HG03139 (cell line): Measurements from ENCODE around the gene TNNI3.
A peak's percentile ranks its signal among the peaks of the same experiment; 100 is the strongest.
"Not testable (repeated sequence)": the region's sequence is repeated elsewhere in the genome, so short reads cannot be mapped to it uniquely, and the experiment has no call there.

ENCODE experiments used
- ATAC-seq: cut with Tn5 transposase; IDR thresholded peaks from one replicate; pipeline ENCODE4 v1.9.1; 2021; ENCODE audit not compliant: unreplicated experiment

The TNNI3 gene

DNA sequence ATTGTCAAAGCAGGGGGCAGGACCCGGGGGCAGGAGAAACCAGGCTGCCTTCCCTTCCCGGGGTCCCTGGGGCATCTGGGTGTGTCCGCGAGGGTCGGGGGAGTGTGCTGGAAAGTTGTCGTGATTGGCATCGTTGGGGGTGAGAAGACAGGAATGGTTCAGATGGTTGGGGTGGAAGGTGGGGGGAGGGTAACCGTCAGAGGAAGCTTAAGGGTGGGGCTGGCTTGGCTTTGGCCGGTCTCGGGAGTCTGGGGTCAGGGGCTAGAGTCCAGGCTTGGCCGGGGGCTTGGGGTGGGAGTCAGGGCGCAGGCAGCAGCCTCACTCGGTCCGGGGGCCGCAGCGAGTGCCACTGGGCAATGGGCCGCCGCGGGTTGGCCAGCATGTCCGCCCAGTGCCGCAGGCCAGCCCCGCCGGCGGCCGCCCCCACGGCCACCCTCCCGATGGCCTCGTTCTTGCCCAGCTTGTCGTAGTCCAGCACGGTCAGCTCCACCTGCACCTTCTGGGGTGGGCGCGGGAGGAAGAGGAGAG is 15.7 kb upstream of the TNNI3 start:
- no peak for ATAC-seq

DNA sequence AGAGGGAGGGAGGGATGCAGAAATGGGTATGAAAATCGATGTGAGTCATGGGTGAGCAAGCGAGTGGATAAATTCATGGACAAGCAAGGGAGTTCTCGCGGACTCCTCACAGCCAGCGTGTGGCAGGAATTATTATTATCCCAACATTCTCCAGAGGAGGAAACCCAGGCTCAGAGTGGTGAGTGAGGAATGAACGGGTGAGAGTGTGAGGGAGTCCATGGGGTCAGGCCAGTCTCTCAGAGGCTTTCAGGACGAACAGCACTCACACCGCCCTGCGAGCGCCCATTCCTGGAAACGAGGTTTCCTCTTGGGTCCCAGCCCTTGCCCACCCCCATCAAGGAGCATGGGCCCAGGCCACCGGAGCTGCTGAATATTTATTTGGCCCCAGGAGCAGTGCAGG is 15.2 kb upstream of the TNNI3 start:
- no peak for ATAC-seq

DNA sequence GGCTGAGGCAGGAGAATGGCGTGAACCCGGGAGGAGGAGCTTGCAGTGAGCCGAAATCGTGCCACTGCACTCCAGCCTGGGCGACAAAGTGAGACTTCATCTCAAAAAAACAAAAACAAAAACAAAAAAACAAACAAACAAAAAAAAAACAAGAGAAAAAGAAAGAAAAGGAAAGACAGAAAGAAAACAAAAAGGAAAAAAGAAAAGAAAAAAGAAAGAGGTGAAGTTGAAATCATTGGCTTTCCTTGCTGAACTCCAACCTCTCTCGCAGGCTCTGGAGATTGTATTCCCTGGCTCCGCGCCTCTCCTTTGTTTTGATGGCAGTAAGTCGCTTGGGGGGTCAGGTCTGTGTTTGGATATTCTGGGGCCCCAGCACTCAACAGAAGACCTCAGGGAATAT is 14.8 kb upstream of the TNNI3 start:
- not testable (repeated sequence) for ATAC-seq

DNA sequence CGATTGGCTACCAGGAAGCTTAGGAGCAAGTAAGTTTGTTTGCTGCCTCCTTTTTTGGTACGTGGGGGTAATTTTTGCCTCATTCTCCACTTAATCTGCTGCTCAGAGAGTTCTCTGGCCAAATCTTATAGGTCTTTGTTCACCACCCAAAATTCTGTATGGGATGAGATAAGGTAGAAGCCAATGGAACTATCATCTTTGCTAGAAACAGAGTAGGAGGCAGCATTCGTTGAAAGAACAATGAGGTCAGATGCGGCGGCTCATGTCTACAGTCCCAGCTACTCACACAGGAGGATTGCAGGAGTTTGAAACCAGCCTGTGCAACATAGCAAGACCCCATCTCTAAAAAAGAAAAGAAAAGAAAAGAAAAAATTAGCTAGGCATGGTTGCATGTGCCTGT is 13.9 kb upstream of the TNNI3 start:
- ATAC-seq = no peak

DNA sequence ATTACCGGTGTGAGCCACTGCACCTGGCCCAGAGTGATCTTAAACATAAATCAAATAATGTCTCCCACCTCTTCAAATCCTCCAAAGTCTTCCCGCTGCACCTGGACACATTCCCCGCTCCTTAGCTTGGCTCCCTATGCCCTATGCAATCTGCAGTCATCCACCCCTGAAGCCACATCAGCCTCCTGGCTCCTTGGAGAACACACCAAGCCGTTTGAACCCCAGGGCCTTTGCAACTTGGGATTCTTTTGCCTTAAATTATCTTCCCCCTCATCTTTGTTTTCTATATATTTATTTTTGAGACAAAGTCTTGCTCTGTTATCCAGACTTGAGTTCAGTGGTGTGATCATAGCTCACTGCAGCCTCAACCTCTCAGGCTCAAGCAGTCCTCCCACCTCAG is 11.6 kb upstream of the TNNI3 start:
- ATAC-seq = no peak

DNA sequence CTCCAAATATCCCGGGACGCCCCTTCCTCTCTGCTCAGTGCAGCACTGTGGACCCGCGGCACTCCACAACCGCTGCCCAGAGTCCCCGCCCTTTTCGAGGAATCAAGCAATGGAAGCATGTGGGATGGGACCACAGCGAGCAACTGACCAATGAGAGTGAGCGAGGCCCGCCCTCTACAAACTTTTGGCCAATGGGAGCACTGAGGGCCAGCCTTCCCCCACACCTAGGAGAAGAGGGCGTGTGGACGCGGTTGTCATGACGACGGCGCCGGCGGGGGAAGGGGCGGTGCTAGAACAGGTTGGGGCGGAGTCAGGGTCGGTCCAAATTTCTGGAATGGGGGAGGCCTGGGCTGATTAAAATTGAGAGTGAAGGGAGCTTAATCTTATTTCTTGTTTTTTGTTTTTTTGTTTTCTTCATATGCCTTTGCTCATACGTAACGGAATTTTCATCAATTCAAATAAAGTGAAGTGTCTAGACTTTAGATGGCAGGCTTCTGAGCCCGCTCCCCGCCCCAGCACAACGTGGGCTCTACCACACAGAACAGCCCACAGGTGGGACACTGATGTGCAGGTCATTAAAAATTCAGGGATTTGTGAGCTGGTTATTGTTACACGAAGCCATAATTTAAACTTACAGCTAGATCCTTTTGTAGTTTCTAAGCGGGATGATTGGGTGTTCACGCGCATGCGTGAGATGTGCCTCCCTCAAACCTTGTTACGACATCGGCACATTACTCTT is 9.2 kb upstream of the TNNI3 start, which contains the start of gene DNAAF3:
DNAAF3 (minus strand) TSS at position 84 of the 739 bp plus-strand sequence. CDS start 200 bp downstream, outside the sequence.
- ATAC-seq = no peak

DNA sequence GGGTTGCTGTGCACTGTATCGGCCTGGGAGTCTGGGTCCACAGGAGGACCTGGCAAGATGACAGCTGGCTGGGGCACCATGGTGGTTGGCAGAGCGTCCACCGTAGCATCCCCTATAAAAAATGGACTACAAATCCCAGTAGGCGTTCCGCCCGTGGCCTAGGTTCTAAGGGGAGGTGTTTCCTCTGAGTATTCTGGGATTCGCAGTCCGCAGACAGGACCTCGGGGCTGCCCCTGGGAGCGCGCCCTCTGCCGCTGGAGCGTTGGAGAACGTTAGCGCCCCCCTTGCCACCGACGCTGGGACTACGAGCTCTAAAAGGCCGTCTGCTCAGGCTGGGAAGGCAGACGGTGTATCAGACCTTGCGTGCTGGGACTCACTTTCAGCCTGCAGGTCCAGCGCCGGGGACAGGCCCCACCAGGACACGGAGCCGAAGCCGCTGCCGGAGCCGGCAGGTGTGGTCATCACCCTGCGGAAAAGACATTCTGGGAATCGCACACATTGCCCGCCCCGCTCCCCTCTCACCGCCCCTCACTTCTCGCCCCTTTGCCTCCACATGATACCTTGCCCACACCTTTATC is 8.5 kb upstream of the TNNI3 start:
- ATAC-seq = no peak

DNA sequence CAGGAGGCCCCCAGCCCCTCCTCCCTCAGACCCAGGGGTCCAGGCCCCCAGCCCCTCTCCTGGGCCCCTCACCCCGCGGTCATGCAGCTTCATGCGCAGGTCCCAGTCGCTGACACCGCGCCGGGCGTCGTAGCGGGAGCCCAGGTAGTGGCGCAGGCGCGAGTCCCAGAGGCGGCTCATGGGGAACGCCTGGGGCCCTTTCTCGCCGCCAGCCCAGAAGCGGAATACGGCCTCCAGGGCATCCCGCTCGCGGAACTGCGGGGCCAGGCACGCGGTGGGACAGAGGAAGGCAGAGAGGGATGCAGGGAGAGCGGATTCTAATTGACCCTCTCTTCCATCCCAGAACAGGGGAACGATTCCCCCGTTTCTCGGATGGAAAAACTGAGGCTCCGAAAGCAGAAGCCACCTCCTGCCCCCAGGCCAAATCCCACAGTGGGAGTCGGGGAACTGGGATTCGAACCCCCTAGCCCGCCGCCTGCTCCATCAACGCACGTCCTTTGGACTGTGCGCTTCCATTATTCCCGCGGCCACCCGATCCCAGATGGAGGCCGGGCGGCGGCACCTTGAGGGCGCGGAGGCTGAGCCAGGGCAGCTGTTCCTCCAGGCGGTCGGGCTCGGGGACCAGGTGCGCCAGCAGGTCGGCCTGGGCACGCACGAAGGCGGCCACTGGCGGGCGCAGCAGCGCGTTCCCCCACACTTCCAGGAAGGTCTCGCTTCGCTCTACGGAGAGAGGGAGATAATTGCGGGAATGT is 4.2 kb upstream of the TNNI3 start:
- ATAC-seq = no peak

DNA sequence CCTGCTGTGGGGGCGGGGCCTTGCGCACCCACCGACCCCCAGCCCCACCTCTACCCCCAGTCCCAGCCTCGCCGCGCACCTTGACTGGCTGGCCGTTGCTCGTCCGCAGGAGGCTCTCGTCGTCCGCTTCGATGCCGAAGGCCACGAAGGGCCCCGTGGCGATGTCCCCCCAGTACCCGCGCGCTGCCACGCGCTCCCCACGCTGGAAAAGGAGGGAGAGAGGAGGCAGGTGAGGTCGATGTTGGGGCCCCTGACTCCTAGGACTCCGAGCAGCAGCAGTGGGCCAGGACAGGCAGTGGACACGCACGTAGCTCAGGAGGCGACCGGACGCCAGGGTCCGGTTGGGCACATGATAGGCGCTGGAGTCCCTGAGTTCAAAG is 3.4 kb upstream of the TNNI3 start:
- ATAC-seq = no peak

DNA sequence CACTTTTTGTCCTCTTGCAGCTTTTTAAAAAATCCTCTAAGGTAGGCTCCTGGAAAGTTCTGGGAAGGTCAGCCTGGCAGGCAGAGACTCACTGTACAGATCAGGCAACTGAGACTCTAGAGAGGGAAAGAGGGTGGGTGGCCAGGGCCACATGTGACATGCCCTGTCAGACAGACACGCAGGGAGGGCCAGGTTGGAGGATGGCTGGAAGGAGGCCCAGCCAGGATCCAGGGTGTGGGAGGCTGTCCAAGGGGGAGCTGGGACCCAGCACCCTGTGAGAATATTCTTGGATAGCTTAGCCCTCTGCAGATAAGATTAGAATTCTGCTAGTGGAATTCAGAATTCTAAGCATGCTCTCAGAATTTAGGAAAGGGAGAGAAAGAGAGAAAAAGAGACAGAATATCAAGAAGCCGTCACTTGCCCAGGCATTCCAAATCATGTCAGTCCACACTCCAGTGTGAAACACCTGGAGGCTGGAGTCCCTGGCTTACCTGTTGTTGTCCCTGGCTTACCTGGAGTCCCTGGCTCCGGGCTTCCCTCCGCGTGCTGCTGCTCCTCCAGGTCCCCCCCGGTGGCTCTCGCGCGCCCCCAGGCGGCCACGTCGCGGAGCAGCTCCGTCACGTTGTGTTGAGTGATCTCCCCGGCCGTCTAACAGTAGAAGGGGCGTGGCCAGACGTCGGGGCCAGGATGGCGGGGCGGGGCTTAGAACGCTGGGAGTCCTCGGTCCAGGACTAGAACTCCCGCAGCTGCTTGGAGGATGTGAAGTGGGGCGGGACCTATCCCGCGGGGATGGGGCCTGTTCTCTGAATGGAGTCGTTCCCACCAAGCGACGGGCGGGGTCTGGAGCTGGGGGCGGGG is 2.8 kb upstream of the TNNI3 start:
- ATAC-seq = peak; percentile 58

DNA sequence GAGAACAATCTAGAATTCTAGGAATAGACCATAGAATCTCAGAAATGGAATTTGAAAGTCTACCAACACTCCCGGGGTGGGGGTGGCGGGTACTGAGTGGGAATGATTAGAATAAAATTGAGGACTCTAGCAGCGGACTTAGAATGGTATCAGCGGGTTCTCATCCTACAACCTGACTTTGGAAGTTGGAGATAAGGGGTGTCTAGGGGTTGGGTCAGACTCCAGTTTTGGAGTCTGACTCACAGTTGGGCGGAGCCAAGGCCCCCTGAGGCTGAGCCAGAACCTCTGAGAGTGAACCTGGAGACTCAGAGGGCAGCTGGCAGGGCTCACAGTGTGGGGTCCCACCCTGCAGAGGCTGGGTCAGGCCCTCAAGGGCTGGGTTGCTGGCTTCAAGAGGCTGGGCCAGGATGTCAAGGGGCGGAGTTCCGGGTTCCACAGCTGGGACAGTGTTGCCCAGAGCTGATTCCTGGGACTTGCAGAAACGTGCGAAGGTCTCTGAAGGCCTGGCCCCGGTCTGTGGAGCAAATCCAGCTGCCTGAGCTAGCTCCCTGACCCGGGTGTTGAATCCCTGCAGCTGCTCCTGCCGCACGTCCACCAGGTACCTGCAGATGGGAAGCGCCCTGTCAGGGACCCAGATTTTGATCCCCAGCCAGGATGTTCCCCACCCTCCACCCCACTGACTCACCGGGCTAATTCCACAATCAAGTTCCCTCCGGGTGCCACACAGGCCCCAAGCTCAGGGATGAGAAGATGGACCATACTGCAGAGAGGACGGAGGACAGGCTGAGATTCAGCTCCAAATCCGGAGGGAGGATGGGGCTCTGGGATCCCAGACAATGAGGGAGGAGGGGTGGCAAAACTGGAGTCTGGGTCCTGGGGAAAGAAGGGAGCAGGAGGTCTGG is 1.6 kb upstream of the TNNI3 start:
- no peak for ATAC-seq

DNA sequence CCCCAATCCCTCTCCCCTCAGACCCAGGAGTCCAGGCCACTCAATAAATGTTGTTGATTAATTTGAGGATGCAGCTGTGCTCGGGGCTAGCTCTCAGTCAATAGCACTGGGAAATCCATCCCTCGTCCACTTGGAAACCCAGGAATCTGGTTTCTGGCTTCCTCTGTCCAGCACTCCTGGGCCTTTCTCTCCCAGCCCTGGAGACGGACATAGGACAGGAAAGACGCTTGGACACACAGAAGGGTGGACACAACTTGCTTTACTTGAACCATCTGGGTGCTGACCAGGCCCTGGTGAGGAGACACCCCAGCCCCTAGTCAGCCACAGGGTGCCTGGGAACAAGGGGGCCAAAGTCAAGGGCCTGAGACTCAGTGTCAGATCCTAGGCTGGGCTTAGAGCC is 891 bp upstream of the TNNI3 start:
- no peak for ATAC-seq

DNA sequence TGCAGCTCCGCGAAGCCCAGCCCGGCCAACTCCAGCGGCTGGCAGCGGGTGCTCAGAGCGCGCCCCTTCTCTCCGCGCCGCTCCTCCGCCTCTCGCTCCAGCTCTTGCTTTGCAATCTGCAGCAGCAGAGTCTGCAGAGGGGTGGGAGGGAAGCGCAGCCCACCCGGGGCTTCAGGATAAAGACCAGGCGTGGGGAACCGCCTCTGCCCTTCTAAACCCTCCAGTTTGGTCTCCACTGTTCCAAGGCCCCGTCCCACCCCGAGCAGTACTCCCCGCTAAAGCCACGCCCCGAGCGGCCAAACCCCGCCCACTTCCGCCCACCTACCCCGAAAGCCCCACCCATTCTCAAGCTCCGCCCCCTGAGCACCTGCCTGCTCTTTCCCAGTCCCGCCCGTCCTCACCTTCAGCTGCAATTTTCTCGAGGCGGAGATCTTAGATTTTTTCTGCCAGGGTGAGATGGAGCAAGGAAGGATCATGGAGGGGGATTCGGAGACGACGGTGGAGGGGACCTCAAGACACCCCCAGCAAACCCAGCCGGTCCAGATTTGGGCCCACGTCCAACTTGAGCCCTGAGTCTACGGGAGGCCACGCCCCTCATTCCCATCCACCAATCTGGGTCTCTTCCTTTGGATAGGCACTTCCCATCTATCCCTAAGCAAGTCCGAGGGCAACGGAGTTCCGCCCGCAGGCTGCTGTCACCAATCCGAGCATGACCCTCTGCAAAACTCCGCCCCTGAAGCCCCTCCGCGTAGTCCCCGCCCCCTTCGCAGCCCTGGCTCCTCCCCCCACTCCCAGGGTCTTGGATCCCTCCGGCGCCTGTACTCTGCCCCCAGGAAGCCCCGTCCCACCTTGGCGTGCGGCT is 1.1 kb downstream of the TNNI3 start:
- ATAC-seq = no peak

DNA sequence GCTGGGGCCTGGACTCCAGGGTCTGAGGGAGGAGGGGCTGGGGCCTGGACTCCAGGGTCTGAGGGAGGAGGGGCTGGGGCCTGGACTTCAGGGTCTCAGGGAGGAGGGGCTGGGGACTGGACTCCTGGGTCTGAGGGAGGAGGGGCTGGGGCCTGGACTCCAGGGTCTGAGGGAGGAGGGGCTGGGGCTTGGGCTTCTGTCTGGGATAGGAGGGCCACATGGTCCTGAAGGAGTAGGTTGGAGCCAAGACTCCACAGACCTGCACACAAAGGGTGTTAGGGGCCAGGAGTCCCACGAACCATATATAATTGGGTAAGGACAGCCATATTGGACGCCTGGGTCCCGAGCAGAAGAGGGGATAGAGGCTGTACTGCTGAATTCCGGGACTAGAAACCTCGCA is 1.7 kb downstream of the TNNI3 start:
- ATAC-seq = not testable (repeated sequence)

DNA sequence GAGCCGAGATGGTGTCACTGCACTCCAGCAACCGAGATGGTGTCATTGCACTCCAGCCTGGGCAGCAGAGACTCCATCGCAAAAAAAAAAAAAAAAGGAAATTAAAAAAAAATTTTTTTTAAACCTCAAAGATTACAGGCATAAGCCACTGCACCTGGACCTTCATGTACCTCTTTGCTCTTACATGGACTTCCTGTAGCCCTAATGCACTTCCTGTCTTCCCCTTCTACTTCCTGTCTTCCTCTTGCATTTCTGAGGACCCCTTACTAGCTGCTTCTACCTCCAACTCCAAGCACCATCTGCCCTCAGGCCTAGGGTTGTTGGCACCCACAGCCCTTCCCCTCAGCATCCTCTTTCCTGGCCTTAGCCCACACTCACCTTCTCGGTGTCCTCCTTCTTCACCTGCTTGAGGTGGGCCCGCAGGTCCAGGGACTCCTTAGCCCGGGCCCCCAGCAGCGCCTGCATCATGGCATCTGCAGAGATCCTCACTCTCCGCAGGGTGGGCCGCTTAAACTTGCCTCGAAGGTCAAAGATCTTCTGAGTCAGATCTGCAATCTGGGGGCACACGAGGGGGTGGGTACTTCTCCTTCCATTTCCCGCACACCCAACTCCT is 3.8 kb downstream of the TNNI3 start:
- no peak for ATAC-seq

DNA sequence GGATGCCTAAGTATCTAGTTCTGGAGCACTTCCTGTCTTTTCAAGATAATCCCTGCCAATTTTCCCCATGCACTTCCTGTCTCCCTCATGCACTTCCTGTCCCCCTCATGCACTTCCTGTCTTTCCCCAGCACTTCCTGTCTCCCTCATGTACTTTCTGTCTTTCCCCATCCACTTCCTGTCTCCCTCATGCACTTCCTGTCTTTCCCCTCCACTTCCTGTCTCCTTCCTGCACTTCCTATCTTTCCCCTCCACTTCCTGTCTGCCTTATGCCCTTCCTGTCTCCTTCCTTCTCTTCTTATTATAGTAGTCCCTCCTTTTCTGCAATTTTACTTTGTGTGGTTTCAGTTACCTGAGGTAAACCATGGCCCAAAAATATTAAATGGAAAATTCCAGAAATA is 5.5 kb downstream of the TNNI3 start:
- no peak for ATAC-seq

DNA sequence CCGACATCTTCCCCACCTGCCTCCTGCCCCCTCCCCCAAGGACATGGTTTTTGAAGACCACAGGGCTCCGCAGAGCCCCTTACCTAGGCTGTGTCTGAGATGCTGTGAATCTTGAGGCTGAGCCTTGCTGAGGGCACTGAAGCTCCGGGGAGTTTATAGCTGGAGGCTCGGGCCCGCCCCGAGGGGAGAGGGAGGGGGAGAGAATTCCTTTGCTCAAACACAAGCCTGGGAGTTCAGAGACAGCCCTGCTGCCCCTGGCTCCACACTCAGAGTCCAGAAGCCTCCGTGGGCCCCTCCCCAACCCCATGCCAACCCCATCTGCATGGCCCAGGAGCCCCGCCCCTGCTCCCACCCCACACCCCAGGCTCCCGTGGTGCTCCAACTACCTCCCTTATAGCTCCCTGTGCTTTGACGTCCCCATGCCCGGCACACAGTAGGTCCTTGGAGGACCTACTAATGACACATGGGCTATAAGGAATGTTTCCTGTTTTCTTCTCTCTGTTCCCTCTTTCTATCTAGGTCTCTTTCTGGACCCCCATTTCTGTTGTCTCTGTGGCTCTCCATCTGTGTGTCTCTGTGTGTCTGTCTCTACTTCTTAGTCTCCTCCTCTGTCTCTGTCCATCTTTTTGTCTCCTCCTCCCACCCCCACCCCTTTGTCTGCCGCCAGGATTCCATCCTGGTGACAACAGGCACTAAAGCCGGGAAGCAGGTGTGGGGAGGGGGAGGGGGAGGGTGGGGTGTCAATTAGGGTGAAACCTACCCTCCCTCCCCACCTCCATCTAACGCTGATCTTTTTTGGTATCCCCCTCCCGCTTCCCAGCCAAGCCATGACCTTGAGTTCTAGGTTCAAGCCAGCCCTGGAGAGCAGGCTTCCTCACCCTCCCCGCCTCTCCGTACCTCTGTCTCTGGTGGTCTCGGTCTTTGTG is 8.2 kb downstream of the TNNI3 start, which contains the start of gene TNNT1:
TNNT1 (minus strand) TSS at position 129 of the 926 bp plus-strand sequence. CDS start 2,049 bp downstream, outside the sequence.
- ATAC-seq = no peak
